ENCODE measurements around the gene CEP76. TPM values are rescaled to one million over a fixed set of nuclear protein-coding genes. Genes with fewer than 3 reads are reported as not detected.

The CEP76 gene
- polyA plus RNA-seq, 3 donors, result 2.7 to 3.4 (median 3.0) TPM

DNA sequence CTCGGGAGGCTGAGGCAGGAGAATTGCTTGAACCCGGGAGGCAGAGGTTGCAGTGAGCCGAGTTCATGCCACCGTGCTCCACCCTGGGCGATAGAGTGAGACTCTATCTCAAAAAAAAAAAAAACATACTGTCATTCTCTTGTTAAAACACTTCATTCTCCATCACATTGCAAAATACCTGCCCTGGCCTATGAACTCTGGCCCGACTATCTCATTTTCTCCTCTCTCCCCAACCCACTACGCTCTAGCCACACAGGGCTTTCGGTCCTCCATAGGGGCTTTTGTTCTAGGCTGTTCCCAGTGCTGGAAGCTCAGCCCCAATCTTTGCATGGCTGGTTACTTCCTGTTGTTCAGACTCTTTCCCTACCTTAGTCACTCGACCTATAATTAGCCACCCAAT lies 10.3 kb downstream of the CEP76 start:
- DNase-seq, result no peak
- Mint-ChIP-seq H3K36me3 (peaks cover 15 to 34% of the 10 kb centered on the region in 2 donors), H3K4me1 (peaks cover 8% of the 10 kb centered on the region), H3K27ac (peak overlapping the region in 2 of 7 donors; percentile 52 to 63), H3K9me3 (no peaks in the 10 kb centered on the region), H3K4me3 (peak overlapping the region in 1 of 2 donors; percentile 49), H3K27me3 (ENCODE audit: low read depth in 3 of 3) (no peaks in the 10 kb centered on the region)
- Histone ChIP-seq H3K4me3 (replicated peaks in 1 of 3; ENCODE audit: low read depth in 2 of 3, low read length in 3 of 3) (no peak overlapping the region), H3K79me2 (ENCODE audit: insufficient read depth, low read length) (no peaks in the 10 kb centered on the region), H3K9me3 (replicated peaks in 1 of 2; ENCODE audit: control insufficient read depth in 1 of 2, insufficient read depth in 1 of 2, low read length in 2 of 2) (no peaks in the 10 kb centered on the region), H3K9ac (ENCODE audit: insufficient read depth, low read length, poor library complexity, severe bottlenecking) (no peak overlapping the region), H2AFZ (ENCODE audit: insufficient read depth, low read depth, low read length, poor library complexity, severe bottlenecking) (no peak overlapping the region), H3K27me3 (ENCODE audit: control insufficient read depth in 2 of 2, insufficient read depth in 2 of 2, low read length in 2 of 2) (no peaks in the 10 kb centered on the region), H3K4me2 (replicated peaks; ENCODE audit: extremely low read depth, low read length, poor library complexity, severe bottlenecking) (no peak overlapping the region), H3K27ac (ENCODE audit: low read depth in 1 of 2, low read length in 2 of 2) (no peak overlapping the region), H3K4me1 (ENCODE audit: control insufficient read depth in 1 of 2, insufficient read depth in 2 of 2, low read length in 2 of 2) (no peaks in the 10 kb centered on the region), H3K36me3 (replicated peaks in 1 of 2; ENCODE audit: control insufficient read depth in 1 of 2, insufficient read depth in 2 of 2, low read length in 2 of 2) (peaks cover 12 to 22% of the 10 kb centered on the region in 2 donors), H4K20me1 (ENCODE audit: insufficient read depth, low read length) (no peaks in the 10 kb centered on the region)
- TF ChIP-seq, protein P1, sequence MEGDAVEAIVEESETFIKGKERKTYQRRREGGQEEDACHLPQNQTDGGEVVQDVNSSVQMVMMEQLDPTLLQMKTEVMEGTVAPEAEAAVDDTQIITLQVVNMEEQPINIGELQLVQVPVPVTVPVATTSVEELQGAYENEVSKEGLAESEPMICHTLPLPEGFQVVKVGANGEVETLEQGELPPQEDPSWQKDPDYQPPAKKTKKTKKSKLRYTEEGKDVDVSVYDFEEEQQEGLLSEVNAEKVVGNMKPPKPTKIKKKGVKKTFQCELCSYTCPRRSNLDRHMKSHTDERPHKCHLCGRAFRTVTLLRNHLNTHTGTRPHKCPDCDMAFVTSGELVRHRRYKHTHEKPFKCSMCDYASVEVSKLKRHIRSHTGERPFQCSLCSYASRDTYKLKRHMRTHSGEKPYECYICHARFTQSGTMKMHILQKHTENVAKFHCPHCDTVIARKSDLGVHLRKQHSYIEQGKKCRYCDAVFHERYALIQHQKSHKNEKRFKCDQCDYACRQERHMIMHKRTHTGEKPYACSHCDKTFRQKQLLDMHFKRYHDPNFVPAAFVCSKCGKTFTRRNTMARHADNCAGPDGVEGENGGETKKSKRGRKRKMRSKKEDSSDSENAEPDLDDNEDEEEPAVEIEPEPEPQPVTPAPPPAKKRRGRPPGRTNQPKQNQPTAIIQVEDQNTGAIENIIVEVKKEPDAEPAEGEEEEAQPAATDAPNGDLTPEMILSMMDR (IDR thresholded peaks at IDR 0.05), result no peak
- WGBS (ENCODE audit: insufficient coverage), result 94% methylated on average over 4 of the region's 9 CpGs
- intact Hi-C loops (cut with micrococcal nuclease), result no loop called here

DNA sequence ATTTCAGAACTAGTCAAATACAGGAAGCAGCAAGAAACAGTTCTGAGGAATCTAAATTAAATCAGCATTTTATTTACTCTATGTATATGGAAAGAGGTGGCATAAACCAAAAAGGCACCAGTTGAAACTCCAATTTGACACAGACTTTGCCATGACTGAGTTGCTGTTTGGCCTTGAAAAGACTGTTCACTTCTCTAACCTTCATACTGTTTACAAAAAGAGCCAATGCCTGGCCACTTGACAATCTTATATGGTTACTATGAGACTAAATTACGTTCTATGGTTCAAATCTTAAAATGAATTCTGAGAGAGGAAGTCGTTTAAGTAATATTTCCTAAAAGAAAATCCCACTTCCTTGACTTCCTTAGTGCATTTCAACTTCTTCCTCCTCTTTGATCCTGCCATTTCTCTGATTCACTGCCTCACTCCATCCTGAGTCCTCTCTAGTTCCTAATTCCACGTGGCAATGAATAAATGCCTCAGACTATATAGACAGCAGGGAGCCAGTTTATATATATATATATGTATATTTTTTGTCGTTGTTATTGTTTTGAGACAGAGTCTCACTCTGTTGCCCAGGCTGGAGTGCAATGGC lies 13.2 kb downstream of the CEP76 start:
- Mint-ChIP-seq H3K4me1 (peaks cover 8% of the 10 kb centered on the region), H3K9me3 (no peaks in the 10 kb centered on the region), H3K27me3 (ENCODE audit: low read depth in 3 of 3) (peaks cover 0 to 2% (median 2%) of the 10 kb centered on the region in 3 donors), H3K4me3 (no peak overlapping the region), H3K27ac (peak overlapping the region in 2 of 7 donors; percentile 21 to 32), H3K36me3 (peaks cover 5 to 30% of the 10 kb centered on the region in 2 donors)
- no peaks in the 10 kb centered on the region for H3K9me3 ChIP-seq (replicated peaks in 1 of 2; ENCODE audit: control insufficient read depth in 1 of 2, insufficient read depth in 1 of 2, low read length in 2 of 2)
- H3K4me1 ChIP-seq (ENCODE audit: control insufficient read depth in 1 of 2, insufficient read depth in 2 of 2, low read length in 2 of 2), result no peaks in the 10 kb centered on the region
- no CpG with 5 or more reads among the region's 4 CpGs for WGBS (ENCODE audit: insufficient coverage)
- TF ChIP-seq, protein P1 (IDR thresholded peaks at IDR 0.05), result no peak
- H3K27ac ChIP-seq (ENCODE audit: low read depth in 1 of 2, low read length in 2 of 2), result no peak overlapping the region
- H3K4me3 ChIP-seq (replicated peaks in 1 of 3; ENCODE audit: low read depth in 2 of 3, low read length in 3 of 3), result no peak overlapping the region
- H3K4me2 ChIP-seq (replicated peaks; ENCODE audit: extremely low read depth, low read length, poor library complexity, severe bottlenecking), result no peak overlapping the region
- H3K27me3 ChIP-seq (ENCODE audit: control insufficient read depth in 2 of 2, insufficient read depth in 2 of 2, low read length in 2 of 2), result no peaks in the 10 kb centered on the region
- peaks cover 10 to 26% of the 10 kb centered on the region in 2 donors for H3K36me3 ChIP-seq (replicated peaks in 1 of 2; ENCODE audit: control insufficient read depth in 1 of 2, insufficient read depth in 2 of 2, low read length in 2 of 2)
- intact Hi-C loops (cut with micrococcal nuclease), result no loop called here
- H2AFZ ChIP-seq (ENCODE audit: insufficient read depth, low read depth, low read length, poor library complexity, severe bottlenecking), result no peak overlapping the region
- H3K79me2 ChIP-seq (ENCODE audit: insufficient read depth, low read length), result no peaks in the 10 kb centered on the region
- no peak overlapping the region for H3K9ac ChIP-seq (ENCODE audit: insufficient read depth, low read length, poor library complexity, severe bottlenecking)
- DNase-seq, result no peak
- H4K20me1 ChIP-seq (ENCODE audit: insufficient read depth, low read length), result no peaks in the 10 kb centered on the region
